K562 (cell line): Measurements from ENCODE around the gene RTP3. TPM values are rescaled to one million over a fixed set of nuclear protein-coding genes. Genes with fewer than 3 reads are reported as not detected.

ENCODE experiments used
- ATF6 ChIP-seq: sonication (generic); formaldehyde crosslinking; IDR thresholded peaks from 2 replicates; pipeline ENCODE4 v1.4.0; 2020; ENCODE audit warnings: mild to moderate bottlenecking, missing genetic modification reagents
- CBX5 ChIP-seq: IDR thresholded peaks from 2 replicates; pipeline ENCODE4 v1.6.1; 2014; ENCODE audit warnings: low read depth, borderline replicate concordance
- CCAR2 ChIP-seq: fragments of 200-400 bp; formaldehyde crosslinking; IDR thresholded peaks from 2 replicates; pipeline ENCODE4 v1.6.1; 2017; ENCODE audit warnings: mild to moderate bottlenecking, low read depth, low read length
- CEBPG ChIP-seq, 3 experiments: fragments of 200-800 bp in 1 of 3; sonication (Bioruptor generic) in 1 of 3; sonication (generic) in 1 of 3; formaldehyde crosslinking in 1 of 3; IDR thresholded peaks in 2 of 3; conservative IDR thresholded peaks in 1 of 3; 2 replicates each; pipeline versions ENCODE4 v1.6.1 to v1.8.0; 2016 to 2022; ENCODE audit warnings: missing compliant biosample characterization in 2 of 3, missing genetic modification characterization in 2 of 3, mild to moderate bottlenecking in 1 of 3, missing genetic modification reagents in 1 of 3
- CREBBP ChIP-seq: IDR thresholded peaks from one replicate; pipeline ENCODE4 v1.6.1; 2012; ENCODE audit warnings: low read depth, mild to moderate bottlenecking, control low read depth, inconsistent platforms, low read length
- EGR1 ChIP-seq: fragments of 450-650 bp; conservative IDR thresholded peaks from 2 replicates; pipeline ENCODE4 v1.6.1; 2017; ENCODE audit warnings: mild to moderate bottlenecking
- GATAD2A ChIP-seq: fragments of 450-650 bp; IDR thresholded peaks from 2 replicates; pipeline ENCODE4 v1.6.1; 2017
- HOMEZ ChIP-seq: fragments of 250-450 bp; sonication (Bioruptor Pico); IDR thresholded peaks from 2 replicates; pipeline ENCODE4 v1.4.0; 2020; ENCODE audit warnings: mild to moderate bottlenecking, moderate library complexity
- KDM1A ChIP-seq, 2 experiments: fragments of 450-650 bp; IDR thresholded peaks; 2 replicates each; pipeline ENCODE4 v1.6.1; 2016; ENCODE audit warnings: mild to moderate bottlenecking in 2 of 2
- MCM3 ChIP-seq: fragments of 450-650 bp; IDR thresholded peaks from 2 replicates; pipeline ENCODE4 v1.6.1; 2016
- NFXL1 ChIP-seq: fragments of 450-650 bp; formaldehyde crosslinking; IDR thresholded peaks from 2 replicates; pipeline ENCODE4 v1.4.0; 2021; ENCODE audit warnings: mild to moderate bottlenecking
- NRF1 ChIP-seq, 2 experiments: fragments of 450-650 bp; IDR thresholded peaks in 1 of 2; conservative IDR thresholded peaks in 1 of 2; 2 replicates each; pipeline ENCODE4 v1.6.1; 2014; ENCODE audit warnings: mild to moderate bottlenecking in 2 of 2
- PRMT5 ChIP-seq: sonication (generic); formaldehyde crosslinking; IDR thresholded peaks from 2 replicates; pipeline ENCODE4 v1.5.0; 2020; ENCODE audit warnings: missing genetic modification reagents
- PTRF ChIP-seq: fragments of 450-650 bp; IDR thresholded peaks from 2 replicates; pipeline ENCODE4 v1.6.1; 2016; ENCODE audit warnings: mild to moderate bottlenecking, missing genetic modification characterization, missing compliant biosample characterization
- RERE ChIP-seq: sonication (generic); formaldehyde crosslinking; IDR thresholded peaks from 2 replicates; pipeline ENCODE4 v1.8.0; 2023; ENCODE audit warnings: missing genetic modification reagents, mild to moderate bottlenecking, borderline replicate concordance
- SNRNP70 ChIP-seq: fragments of 200-400 bp; formaldehyde crosslinking; optimal IDR thresholded peaks from 2 replicates; pipeline ENCODE3; 2017; ENCODE audit warnings: low read depth, low read length
- ZBTB7A ChIP-seq: IDR thresholded peaks from 2 replicates; pipeline ENCODE4 v1.6.1; 2011; ENCODE audit warnings: low read depth, mild to moderate bottlenecking, low read length, moderate library complexity, borderline replicate concordance; ENCODE audit not compliant: control insufficient read depth
- ZNF124 ChIP-seq: sonication (generic); formaldehyde crosslinking; IDR thresholded peaks from 2 replicates; pipeline ENCODE4 v1.8.1; 2022; ENCODE audit warnings: missing genetic modification reagents
- ZNF146 ChIP-seq: IDR thresholded peaks from one replicate; pipeline ENCODE4 v1.6.1; 2018; ENCODE audit warnings: missing compliant biosample characterization; ENCODE audit not compliant: unreplicated experiment
- ZNF274 ChIP-seq: IDR thresholded peaks from 2 replicates; pipeline ENCODE4 v1.6.1; 2011; ENCODE audit warnings: low read depth, mild to moderate bottlenecking, low read length, moderate library complexity, borderline replicate concordance
- ZNF584 ChIP-seq: fragments of 200-800 bp; sonication (Bioruptor generic); IDR thresholded peaks from 2 replicates; pipeline ENCODE4 v1.6.1; 2016; ENCODE audit warnings: low read depth, mild to moderate bottlenecking, missing genetic modification characterization, missing compliant biosample characterization
- polyA plus RNA-seq, 8 experiments: library from polyadenylated mRNA; depleted of rRNA in 4 of 8; stranded (reverse) in 5 of 8; unstranded in 3 of 8; fragments of >200 nt; fragmentation: Nextera tagmentation in 2 of 8; fragmentation: Illumina TruSeq in 1 of 8; extraction: Ambion mirVana in 2 of 8; extraction: Trizol in 1 of 8; gene quantifications; 2 replicates each; pipeline versions ENCODE4 v1.2.1 to v1.2.3, GENCODE V29; 2011 to 2014; ENCODE audit warnings: inconsistent platforms in 1 of 8, missing spikeins in 1 of 8
- total RNA-seq, 7 experiments: library from RNA; depleted of rRNA in 6 of 7; stranded (reverse); fragments of >200 nt in 6 of 7; fragmentation: Illumina TruSeq in 2 of 7; extraction: Trizol in 2 of 7; gene quantifications; 2 replicates each; pipeline versions ENCODE4 v1.2.1 to v1.2.3, GENCODE V29; 2011 to 2021; ENCODE audit warnings: low replicate concordance in 1 of 7

RTP3 gene
- total and polyA plus RNA-seq, 9 of the 15 experiments (the other 6 are each of a cell fraction or from before 2014, with no cell fraction given): not detected

- TF ChIP-seq CBX5 (no peak; the same call in 1 of the 2 replicates), PRMT5 (CRISPR knock-in tag) (no peak), GATAD2A (peak; percentile 82; the same call in 1 of the 2 replicates), SNRNP70 (no peak), PTRF (tag) (no peak), NRF1 (conservative IDR thresholded peaks at IDR 0.05 in 1 of 2, IDR thresholded peaks at IDR 0.05 in 1 of 2) (no peak), ZBTB7A (no peak), CCAR2 (no peak), RERE (CRISPR knock-in tag) (no peak), CREBBP (no peak), MCM3 (no peak), ZNF584 (CRISPR knock-in tag) (0 out of 2 replicates have a peak, but pooled peaks have one; percentile 52), NFXL1 (CRISPR knock-in tag) (no peak), CEBPG (CRISPR knock-in tag; IDR thresholded peaks at IDR 0.05) (peak; percentile 95), CEBPG (tag; conservative IDR thresholded peaks at IDR 0.05 in 1 of 2, IDR thresholded peaks at IDR 0.05 in 1 of 2) (peak; percentile 67 to 79; a peak in 3 of 4 replicates), HOMEZ (no peak), ZNF274 (no peak), KDM1A (IDR thresholded peaks at IDR 0.05) (peak; percentile 62 to 72), ATF6 (no peak), ZNF146 (no peak), ZNF124 (CRISPR knock-in tag) (no peak), EGR1 (no peak)
Observed at GRCh38 chr3:46549408-46549904, 51.7 kb downstream of the RTP3 start (continued).
